GM21381 (cell line): ENCODE results near the gene METTL17.
"Not testable (repeated sequence)": the region's sequence is repeated elsewhere in the genome, so short reads cannot be mapped to it uniquely, and the experiment has no call there.

Source experiments
- ATAC-seq: cut with Tn5 transposase; IDR thresholded peaks from one replicate; pipeline ENCODE4 v1.9.1; 2021; ENCODE audit warnings: mild to moderate bottlenecking, moderate library complexity; ENCODE audit not compliant: unreplicated experiment

The METTL17 gene

GRCh38 chr14:21023817-21024584 lies 34.2 kb downstream of the METTL17 start:
- no peak for ATAC-seq

GRCh38 chr14:21024585-21025370 lies 35.0 kb downstream of the METTL17 start, which contains the start of gene NDRG2:
Gene NDRG2 (minus strand): TSS chr14:21025061. CDS start chr14:21023315, 1,746 bp downstream.
- no peak for ATAC-seq

GRCh38 chr14:21025371-21026273 lies 35.8 kb downstream of the METTL17 start:
- ATAC-seq: no peak

GRCh38 chr14:21026274-21026987 lies 36.7 kb downstream of the METTL17 start:
- ATAC-seq: no peak

- ATAC-seq: no peak
Measured at GRCh38 chr14:21026988-21027315, 37.2 kb downstream of the METTL17 start.

- ATAC-seq: no peak
Measured at GRCh38 chr14:21029917-21030316, 40.1 kb downstream of the METTL17 start, which contains the start of gene TPPP2. Gene TPPP2 (plus strand): TSS chr14:21030217. CDS start chr14:21030582, 365 bp downstream.

- ATAC-seq: no peak
Measured at GRCh38 chr14:21030531-21030930, 40.8 kb downstream of the METTL17 start.

- ATAC-seq: no peak
Measured at GRCh38 chr14:21032326-21033132, 42.7 kb downstream of the METTL17 start.

GRCh38 chr14:21033133-21033698 lies 43.4 kb downstream of the METTL17 start:
- ATAC-seq: no peak

- ATAC-seq: no peak
Measured at GRCh38 chr14:21034707-21035106, 44.9 kb downstream of the METTL17 start, which contains the start of gene RNASE13. Gene RNASE13 (minus strand): TSS chr14:21034807. CDS start chr14:21034288, 519 bp downstream.

- no peak for ATAC-seq
Measured at GRCh38 chr14:21036751-21037150, 47.0 kb downstream of the METTL17 start.

GRCh38 chr14:21037156-21037555 lies 47.4 kb downstream of the METTL17 start:
- no peak for ATAC-seq

- ATAC-seq: no peak
Measured at GRCh38 chr14:21038441-21039422, 49.0 kb downstream of the METTL17 start.

- ATAC-seq: no peak
Measured at GRCh38 chr14:21039585-21040369, 50.0 kb downstream of the METTL17 start.

GRCh38 chr14:21040370-21040925 lies 50.7 kb downstream of the METTL17 start:
- no peak for ATAC-seq

- not testable (repeated sequence) for ATAC-seq
Measured at GRCh38 chr14:21040941-21041340, 51.2 kb downstream of the METTL17 start.
